ENCODE measurements around the gene VSTM2L.

Gene VSTM2L

GRCh38 chr20:37878835-37879599 lies 23.9 kb upstream of the VSTM2L start:
- no peak for DNase-seq (ENCODE audit: low read depth)

GRCh38 chr20:37879843-37880242 lies 23.1 kb upstream of the VSTM2L start:
- DNase-seq (ENCODE audit: low read depth): no peak

DNA sequence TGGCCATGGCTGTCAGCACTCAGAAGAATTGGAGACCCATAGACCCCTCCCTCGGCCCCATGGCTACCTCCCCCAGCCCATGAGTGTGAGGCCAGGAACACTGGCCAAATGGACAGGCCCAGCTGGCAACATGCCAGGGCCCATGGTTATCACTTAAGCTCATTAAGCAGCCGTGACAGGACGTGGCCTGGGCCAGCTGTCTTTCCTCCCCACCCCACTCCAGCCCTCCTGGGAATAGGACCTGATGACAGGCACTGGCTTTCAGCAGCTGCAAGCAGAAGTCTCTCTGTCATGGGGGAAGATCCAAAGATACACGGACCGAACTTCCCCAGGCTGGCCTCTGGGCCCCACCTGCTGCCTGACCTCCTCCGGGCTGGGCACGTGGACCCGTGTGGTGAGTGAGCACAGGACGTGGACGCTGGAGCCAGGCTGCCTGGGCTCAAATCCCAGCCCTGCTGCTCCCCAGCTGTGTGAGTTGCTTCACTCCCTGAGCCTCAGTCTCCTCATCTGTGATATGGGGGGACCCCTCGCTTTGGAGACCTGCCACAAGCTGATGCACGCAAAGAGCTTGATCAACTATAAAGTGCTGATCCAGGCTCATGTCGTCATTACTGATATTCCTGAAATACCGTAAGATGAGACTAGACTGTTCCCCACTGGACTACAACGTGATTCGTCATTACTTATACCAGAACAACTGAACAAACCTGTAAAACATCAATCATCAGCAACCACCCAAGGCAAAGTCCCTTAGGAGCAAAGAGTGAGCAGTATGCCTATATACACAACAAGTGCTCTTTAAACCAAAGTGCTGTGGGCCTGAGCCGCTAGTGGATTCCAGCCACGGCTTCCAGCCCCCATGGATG lies 22.0 kb upstream of the VSTM2L start:
- no peak for DNase-seq (ENCODE audit: low read depth)

GRCh38 chr20:37881601-37882343 lies 21.2 kb upstream of the VSTM2L start:
- no peak for DNase-seq (ENCODE audit: low read depth)

- DNase-seq (ENCODE audit: low read depth): no peak
Observed at GRCh38 chr20:37882961-37883712, 19.8 kb upstream of the VSTM2L start.

- no peak for DNase-seq (ENCODE audit: low read depth)
Observed at GRCh38 chr20:37885042-37885441, 17.9 kb upstream of the VSTM2L start.

DNA sequence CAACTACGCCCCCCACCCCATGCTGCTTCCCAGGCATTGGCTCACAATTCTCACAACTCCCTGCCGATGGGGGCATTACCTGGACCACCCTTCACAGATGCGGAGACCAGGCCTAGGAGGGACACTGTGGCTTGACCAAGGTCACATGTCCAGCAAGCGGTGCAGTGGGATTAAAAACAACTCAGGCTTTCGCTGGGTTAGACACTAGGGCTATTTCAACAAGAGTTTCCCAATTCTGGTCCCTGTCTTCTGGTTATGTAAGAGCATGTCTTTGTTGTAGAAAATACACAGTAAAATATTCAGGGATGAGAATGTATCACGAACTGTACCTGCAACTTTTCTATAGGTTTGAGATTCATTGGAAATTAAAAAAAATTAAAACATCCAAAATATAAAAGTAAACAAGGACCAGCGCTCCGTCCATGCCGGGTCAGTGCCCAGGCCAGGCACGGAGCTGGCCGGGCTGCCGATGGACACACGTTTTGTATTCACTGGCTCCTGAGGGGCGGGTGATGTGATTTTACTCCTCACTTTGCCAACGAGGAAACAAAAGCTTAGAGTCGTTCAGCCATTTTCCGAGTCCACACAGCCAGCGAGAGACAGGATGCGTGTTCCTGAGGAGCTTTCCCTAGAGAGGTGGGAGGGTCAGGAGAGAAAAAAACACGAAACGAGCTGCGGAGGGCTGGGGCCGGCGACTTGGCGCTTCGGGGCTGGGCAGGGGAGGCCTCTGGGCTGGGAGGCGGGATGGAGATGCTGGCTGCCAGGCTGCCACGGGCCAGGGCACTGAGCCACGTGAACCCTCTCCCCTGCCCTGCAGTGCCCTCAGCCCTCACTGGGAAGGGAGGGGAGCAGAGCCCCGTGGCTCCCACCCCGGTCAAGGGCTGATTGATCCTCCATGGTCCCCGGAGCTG lies 17.1 kb upstream of the VSTM2L start:
- no peak for DNase-seq (ENCODE audit: low read depth)

DNA sequence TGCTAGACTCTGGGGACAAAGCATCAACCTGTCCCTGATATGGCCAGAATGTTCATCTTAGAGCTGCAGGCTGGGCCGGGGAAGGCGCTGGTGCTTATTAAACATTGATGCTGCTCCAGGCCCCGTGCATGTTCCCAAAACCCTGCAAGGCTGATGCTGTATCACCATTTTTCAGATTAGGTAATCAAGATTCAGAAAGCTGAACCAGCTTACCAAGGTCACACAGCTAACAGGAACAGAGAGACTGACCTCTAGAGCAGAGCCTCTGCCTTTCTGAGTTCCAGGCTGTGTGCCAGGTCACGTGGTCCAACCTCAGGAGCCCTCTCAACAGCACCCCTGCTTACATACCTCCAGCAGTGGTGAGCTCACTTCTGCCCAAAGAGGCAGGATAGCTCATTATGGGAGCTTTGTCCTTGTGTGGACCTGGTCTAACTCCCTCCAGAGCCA lies 16.1 kb upstream of the VSTM2L start:
- peak; percentile 44 for DNase-seq (ENCODE audit: low read depth)

GRCh38 chr20:37888641-37889040 lies 14.3 kb upstream of the VSTM2L start:
- DNase-seq (ENCODE audit: low read depth): no peak

DNA sequence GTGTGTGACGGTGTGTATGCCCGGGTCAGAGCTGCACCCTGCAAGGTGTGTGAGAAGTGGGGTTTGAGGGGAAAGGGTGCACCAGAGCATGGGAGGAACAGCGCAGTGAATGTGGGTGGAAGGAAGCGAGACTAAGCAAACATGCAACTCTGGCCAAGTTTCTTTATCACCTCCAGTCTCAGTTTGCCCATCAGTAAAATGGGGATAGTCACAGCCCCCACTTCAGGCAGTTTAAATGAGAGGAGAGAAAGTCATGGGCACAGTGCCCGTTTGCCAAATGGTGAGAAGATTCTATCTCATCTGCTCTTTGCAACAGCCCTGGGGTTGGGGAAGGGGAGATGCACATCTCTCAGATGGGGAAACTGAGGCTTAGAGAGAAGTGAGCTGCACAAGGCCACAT lies 12.8 kb upstream of the VSTM2L start:
- no peak for DNase-seq (ENCODE audit: low read depth)

DNA sequence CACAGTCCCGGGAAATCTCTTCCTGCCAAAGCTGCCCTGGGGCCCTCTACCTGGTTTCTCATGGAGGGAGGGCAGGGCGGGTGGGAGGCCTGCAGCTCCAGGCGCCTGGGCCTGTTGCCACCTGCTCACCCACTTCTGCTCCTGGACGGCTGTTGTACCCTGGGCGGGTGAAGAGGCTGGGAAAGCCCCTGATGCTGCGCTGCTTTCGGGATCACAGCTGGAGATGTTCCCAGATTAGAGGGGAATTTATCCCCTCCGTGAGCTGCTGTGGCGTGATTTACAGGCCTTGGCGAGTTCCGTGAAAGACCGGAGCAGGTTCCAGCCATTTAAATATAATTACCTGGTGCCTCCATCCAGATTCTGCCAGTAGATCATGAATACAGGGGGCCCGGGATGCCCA lies 12.3 kb upstream of the VSTM2L start:
- DNase-seq (ENCODE audit: low read depth): no peak

DNA sequence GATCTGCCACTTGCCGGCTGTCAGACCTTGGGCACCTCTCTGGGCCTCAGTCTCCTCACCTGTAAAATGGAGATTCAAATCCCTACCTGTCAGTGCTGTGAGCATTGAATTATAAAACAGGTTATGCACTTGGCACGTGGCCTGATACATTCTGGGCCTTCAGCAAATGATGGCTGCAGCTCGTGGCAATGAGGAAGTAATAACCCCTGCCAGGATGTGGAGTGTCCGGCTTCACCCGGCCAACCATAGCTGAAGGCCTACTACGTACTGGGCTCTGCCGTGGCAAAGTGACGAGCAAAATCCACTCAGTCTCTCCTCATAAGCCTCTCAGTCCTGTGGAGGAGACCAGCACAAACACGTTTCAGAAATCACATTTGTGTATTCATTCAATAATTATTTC lies 10.9 kb upstream of the VSTM2L start:
- no peak for DNase-seq (ENCODE audit: low read depth)

DNA sequence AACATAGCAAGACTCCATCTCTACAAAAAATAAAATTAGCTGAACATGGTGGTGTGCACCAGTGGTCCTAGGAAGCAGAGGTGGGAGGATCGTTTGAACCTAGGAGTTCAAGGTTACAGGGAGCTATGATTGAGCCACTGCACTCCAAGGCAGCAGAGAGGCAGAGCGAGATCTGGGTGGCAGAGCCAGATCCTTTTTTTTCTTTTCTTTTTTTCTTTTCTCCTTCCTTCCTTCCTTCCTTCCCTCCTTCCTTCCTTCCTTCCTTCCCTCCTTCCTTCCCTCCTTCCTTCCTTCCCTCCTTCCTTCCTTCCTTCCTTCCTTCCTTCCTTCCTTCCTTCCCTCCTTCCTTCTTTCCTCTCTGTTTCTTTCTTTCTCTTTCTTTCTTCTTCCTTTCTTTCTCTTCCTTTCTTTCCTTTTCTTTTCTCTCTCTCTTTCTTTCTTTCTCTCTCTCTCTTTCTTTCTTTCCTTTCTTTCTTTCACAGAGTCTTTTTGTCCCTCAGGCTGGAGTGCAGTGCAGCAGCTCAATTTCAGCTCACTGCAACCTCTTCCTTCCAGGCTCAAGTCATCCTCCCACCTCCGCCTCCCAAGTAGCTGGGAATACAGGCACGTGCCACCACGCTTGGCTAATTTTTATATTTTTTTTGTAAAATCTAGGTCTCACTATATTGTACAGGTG lies 9.2 kb upstream of the VSTM2L start:
- no peak for DNase-seq (ENCODE audit: low read depth)

GRCh38 chr20:37894454-37894853 lies 8.5 kb upstream of the VSTM2L start:
- DNase-seq (ENCODE audit: low read depth): no peak

- no peak for DNase-seq (ENCODE audit: low read depth)
Observed at GRCh38 chr20:37895166-37895565, 7.8 kb upstream of the VSTM2L start.

DNA sequence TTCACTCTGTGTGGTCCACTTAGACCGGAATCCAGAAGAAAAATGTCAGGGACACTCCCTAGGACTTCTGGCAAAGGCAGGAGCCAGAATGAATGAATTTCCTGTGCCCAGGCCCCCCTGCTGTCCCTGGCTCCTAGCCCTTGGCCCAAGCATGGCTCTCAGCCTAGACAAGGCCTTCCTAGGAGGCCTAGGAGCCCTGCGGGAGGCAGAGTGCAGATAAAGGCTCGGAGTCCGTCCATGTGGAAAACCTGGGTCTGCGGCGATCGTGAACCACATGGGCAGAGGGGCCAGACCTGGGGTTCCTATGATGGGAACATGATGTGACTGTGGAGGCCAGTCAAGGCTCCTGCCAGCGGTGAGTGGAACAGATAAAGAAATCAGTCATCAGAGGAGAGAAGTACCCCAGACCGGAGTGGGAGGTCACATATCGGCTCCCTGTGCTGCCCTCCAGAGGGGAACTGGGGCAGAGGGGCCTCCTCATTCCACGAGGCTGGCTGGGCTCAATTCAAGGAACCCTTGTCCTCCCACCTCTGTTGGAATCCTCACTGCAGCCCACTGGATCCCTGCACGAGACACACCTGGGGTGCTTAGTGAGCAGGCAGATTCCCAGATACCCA lies 5.9 kb upstream of the VSTM2L start:
- no peak for DNase-seq (ENCODE audit: low read depth)

- DNase-seq (ENCODE audit: low read depth): no peak
Observed at GRCh38 chr20:37898233-37899104, 4.5 kb upstream of the VSTM2L start.

DNA sequence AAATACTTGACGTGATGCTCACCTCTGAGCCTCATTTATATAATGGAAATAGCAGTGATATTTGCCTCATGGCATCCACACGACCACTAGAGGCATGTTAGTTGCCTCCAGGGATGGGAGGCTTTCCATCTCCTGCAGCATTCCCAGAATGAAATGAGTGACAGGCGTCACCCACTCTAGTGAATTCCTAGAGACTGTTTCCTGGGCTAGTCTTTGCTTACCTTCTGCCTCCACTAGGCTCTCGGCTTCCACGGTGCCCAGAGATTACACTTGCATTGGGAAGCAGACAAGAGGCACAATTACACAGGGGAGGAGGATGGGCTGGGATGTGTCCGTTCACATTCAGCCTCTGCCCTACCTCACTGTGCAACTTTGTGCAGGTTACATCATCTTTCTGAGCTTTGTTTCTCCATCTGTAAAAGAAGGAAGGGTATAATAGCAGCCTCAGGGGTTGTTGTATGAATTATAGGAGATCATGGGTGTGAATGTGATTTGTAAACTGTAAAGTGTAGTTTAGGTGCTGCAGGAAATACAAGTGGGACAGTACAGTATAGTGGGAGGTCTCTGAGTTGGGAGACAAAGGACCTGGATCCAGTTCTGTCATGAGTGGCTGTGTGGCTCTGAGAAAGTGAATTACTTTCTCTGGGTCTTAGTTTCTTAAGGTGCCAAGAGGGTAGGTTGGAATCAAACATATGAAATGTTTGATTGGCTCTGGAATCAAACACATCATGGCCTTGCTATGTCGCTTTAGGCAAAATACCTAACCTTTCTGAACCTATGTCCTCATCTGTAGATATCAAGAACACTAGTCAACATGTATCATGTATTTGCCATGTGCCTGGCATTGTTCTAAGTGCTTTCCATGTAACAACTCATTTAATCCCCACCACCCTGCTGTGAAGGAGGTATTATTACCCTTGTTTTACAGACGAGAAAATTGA lies 3.6 kb upstream of the VSTM2L start:
- no peak for DNase-seq (ENCODE audit: low read depth)
